AG09309 (cell line): ENCODE results near the gene TTC28.
"Not testable (repeated sequence)": the region's sequence is repeated elsewhere in the genome, so short reads cannot be mapped to it uniquely, and the experiment has no call there.

Source experiments
- DNase-seq: peaks from one replicate; pipeline ENCODE4 v3.0.0-alpha.2; 2010; ENCODE audit warnings: low read depth
- H3K4me3 ChIP-seq: 2 replicates; pipeline ENCODE4 v1.5.1; 2011; ENCODE audit warnings: mild to moderate bottlenecking, low read depth, low read length, moderate library complexity; ENCODE audit not compliant: control insufficient read depth
- CTCF ChIP-seq: IDR thresholded peaks from 2 replicates; pipeline ENCODE4 v1.5.1; 2011; ENCODE audit warnings: mild to moderate bottlenecking, low read depth, low read length, inconsistent platforms; ENCODE audit not compliant: insufficient read depth, control insufficient read depth; ENCODE audit errors: missing control alignments

The TTC28 gene

GRCh38 chr22:28637225-28637624 is 42.4 kb downstream of the TTC28 start:
- TF ChIP-seq CTCF, result no peak
- no peak for DNase-seq
- no peak overlapping the region for H3K4me3 ChIP-seq

GRCh38 chr22:28630177-28630574 is 49.5 kb downstream of the TTC28 start:
- DNase-seq, result no peak
- no peak for TF ChIP-seq CTCF
- no peak overlapping the region for H3K4me3 ChIP-seq

GRCh38 chr22:28629420-28630176 is 50.0 kb downstream of the TTC28 start:
- H3K4me3 ChIP-seq, result no peak overlapping the region
- no peak for DNase-seq
- no peak for TF ChIP-seq CTCF

- H3K4me3 ChIP-seq, result no peak overlapping the region
- DNase-seq, result no peak
- TF ChIP-seq CTCF, result no peak
Observed at GRCh38 chr22:28628766-28629165, 50.9 kb downstream of the TTC28 start.

- no peak overlapping the region for H3K4me3 ChIP-seq
- no peak for DNase-seq
- TF ChIP-seq CTCF, result no peak
Observed at GRCh38 chr22:28627791-28628190, 51.8 kb downstream of the TTC28 start.

- TF ChIP-seq CTCF, result no peak
Observed at GRCh38 chr22:28620244-28620922, 59.3 kb downstream of the TTC28 start.

GRCh38 chr22:28619236-28619635 is 60.4 kb downstream of the TTC28 start:
- no peak overlapping the region for H3K4me3 ChIP-seq
- no peak for DNase-seq
- no peak for TF ChIP-seq CTCF

More at GRCh38 chr22:28620244-28620922, 59.3 kb downstream of the TTC28 start:
- DNase-seq, result no peak
- no peak overlapping the region for H3K4me3 ChIP-seq

GRCh38 chr22:28615423-28615822 is 64.2 kb downstream of the TTC28 start:
- H3K4me3 ChIP-seq, DNase-seq: not testable (repeated sequence)
